Measurements from ENCODE around the gene LRRC63.

The LRRC63 gene

DNA sequence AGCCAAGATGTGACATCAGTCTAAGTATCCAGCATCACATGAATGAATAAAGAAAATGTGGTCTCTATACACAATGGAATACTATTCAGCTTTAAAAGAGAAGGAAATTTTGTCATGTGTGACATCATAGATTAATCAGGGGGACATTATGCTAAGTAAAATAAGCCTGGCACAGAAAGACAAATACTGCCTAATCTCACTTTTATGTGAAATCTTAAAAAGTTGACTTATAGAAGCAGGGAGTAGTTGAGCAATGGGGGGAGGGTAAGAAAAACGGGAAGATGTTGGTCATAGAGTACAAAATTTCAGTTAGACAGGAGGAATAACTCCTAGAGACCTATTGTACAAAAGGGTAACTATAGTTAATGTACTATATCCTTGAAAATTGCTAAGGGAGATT is 19.3 kb upstream of the LRRC63 start:
- DNase-seq (ENCODE audit: extremely low spot score), result no peak
- TF ChIP-seq ELF4 (IDR thresholded peaks at IDR 0.05) (no peak), ZNF384 (IDR thresholded peaks at IDR 0.05) (no peak), SP1 (IDR thresholded peaks at IDR 0.05) (no peak), HDGF (IDR thresholded peaks at IDR 0.05; ENCODE audit: borderline replicate concordance) (no peak), TARDBP (IDR thresholded peaks at IDR 0.05) (no peak), FOXK2 (IDR thresholded peaks at IDR 0.05) (no peak), CTBP1 (IDR thresholded peaks at IDR 0.05; ENCODE audit: borderline replicate concordance) (no peak), LEF1 (IDR thresholded peaks at IDR 0.05; ENCODE audit: borderline replicate concordance) (no peak), SUZ12 (IDR thresholded peaks at IDR 0.05) (no peak)
- TF ChIP-seq, protein P1, sequence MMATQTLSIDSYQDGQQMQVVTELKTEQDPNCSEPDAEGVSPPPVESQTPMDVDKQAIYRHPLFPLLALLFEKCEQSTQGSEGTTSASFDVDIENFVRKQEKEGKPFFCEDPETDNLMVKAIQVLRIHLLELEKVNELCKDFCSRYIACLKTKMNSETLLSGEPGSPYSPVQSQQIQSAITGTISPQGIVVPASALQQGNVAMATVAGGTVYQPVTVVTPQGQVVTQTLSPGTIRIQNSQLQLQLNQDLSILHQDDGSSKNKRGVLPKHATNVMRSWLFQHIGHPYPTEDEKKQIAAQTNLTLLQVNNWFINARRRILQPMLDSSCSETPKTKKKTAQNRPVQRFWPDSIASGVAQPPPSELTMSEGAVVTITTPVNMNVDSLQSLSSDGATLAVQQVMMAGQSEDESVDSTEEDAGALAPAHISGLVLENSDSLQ (IDR thresholded peaks at IDR 0.05), result no peak
- CTCF ChIA-PET, result no interaction called here
- POLR2A ChIA-PET, result no interaction called here

DNA sequence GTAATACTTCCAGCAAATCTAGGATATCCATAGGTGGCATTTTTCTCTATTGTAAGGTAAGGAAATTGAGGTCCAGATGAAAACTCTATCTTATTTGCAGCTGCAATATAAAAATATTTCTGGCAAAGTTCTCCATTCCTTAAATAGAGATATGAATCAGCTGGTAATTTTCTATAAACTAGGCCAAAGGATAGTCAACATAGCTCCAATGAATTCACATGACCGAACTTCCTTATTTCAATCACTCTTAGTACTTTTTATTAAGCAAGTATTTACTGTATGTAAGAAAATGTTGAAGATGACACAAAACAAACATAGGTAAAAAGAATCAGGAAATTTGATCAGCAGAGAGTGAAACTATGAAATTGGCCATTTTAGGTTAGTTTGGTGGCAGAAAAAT is 16.7 kb upstream of the LRRC63 start:
- TF ChIP-seq SUZ12 (IDR thresholded peaks at IDR 0.05) (no peak), TARDBP (IDR thresholded peaks at IDR 0.05) (no peak), LEF1 (IDR thresholded peaks at IDR 0.05; ENCODE audit: borderline replicate concordance) (no peak), BHLHE40 (IDR thresholded peaks at IDR 0.05; ENCODE audit: borderline replicate concordance) (no peak), HDGF (IDR thresholded peaks at IDR 0.05; ENCODE audit: borderline replicate concordance) (no peak), FOXA1 (IDR thresholded peaks at IDR 0.05) (no peak), ZNF384 (IDR thresholded peaks at IDR 0.05) (no peak), ARNT (IDR thresholded peaks at IDR 0.05) (no peak), FOXK2 (IDR thresholded peaks at IDR 0.05) (no peak), SP1 (IDR thresholded peaks at IDR 0.05) (no peak), NFRKB (IDR thresholded peaks at IDR 0.05) (no peak), CTBP1 (IDR thresholded peaks at IDR 0.05; ENCODE audit: borderline replicate concordance) (no peak), ELF4 (IDR thresholded peaks at IDR 0.05) (no peak)
- TF ChIP-seq, protein P1 (IDR thresholded peaks at IDR 0.05), result no peak
- CTCF ChIA-PET, result no interaction called here
- DNase-seq (ENCODE audit: extremely low spot score), result no peak
- POLR2A ChIA-PET, result no interaction called here

DNA sequence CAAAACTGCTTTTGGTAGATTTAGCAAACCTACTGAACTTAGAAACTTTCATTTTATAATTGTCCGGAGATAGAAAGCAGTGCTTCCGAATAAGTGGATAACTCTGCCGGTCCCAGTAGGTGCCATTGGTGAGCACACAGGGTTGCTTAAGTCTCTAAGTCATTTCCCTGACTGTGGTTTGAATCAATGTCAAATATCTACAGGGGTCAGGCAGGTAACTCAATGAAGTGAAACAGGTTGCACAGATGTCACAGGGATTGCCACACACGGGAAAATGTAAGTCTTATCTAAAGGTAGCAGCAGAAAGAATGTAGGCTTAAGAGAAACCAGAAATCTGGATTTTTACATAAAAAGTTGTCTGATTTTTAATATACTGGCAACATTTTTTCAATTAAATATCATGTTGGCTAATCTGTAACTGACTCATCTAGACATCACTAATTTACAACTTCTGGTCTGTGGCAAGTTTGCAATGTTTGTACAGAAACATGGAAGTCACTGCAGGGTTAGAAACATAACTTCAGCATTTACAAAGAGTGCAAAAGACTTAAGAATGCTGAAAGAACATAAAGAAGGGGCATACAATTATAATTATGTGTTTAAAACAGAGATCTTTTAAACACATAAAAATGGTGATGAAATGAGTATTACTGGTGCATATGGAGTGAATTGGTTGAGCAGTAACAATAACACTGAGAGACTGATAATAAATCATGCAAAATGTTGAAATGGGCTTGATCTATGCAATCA is 14.3 kb upstream of the LRRC63 start:
- CTCF ChIA-PET, result no interaction called here
- TF ChIP-seq ARNT (IDR thresholded peaks at IDR 0.05) (no peak), SP1 (IDR thresholded peaks at IDR 0.05) (no peak), NFRKB (IDR thresholded peaks at IDR 0.05) (no peak), ZNF384 (IDR thresholded peaks at IDR 0.05) (no peak), TARDBP (IDR thresholded peaks at IDR 0.05) (no peak), CTBP1 (IDR thresholded peaks at IDR 0.05; ENCODE audit: borderline replicate concordance) (no peak), LEF1 (IDR thresholded peaks at IDR 0.05; ENCODE audit: borderline replicate concordance) (no peak), FOXM1 (IDR thresholded peaks at IDR 0.05; ENCODE audit: borderline replicate concordance) (no peak), L3MBTL2 (conservative IDR thresholded peaks at IDR 0.05) (no peak)
- TF ChIP-seq, protein P1 (IDR thresholded peaks at IDR 0.05), result no peak
- POLR2A ChIA-PET, result no interaction called here
- DNase-seq (ENCODE audit: extremely low spot score), result no peak

DNA sequence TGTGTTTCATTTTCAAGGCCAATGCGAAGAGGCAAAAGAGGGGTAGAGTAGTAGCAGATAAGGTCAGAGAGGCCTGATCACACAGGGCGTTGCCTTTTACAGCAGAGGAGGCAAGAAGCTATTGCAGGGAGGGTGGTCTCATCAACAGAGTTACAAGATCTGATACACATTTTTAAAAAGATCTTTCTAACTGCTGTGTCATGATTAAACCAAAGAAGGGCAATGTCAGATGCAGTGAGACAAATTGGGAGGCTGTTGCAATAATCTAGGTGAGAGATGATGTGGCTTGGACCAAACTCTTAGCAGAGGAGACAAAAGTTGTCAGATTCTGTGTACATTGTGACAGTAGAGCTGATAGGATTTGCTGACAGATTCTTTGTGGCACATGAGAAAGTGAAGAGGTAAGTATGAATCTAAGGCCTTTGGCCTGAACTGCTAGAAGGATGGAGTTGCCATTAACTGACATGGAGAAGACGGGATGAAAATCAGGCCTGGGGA is 13.0 kb upstream of the LRRC63 start:
- DNase-seq (ENCODE audit: extremely low spot score), result no peak
- POLR2A ChIA-PET, result no interaction called here
- CTCF ChIA-PET, result no interaction called here
- TF ChIP-seq HDGF (IDR thresholded peaks at IDR 0.05; ENCODE audit: borderline replicate concordance) (no peak), FOXK2 (IDR thresholded peaks at IDR 0.05) (no peak), FOXM1 (IDR thresholded peaks at IDR 0.05; ENCODE audit: borderline replicate concordance) (no peak), ARNT (IDR thresholded peaks at IDR 0.05) (no peak), FOXA1 (IDR thresholded peaks at IDR 0.05) (no peak), BHLHE40 (IDR thresholded peaks at IDR 0.05; ENCODE audit: borderline replicate concordance) (no peak), CTBP1 (IDR thresholded peaks at IDR 0.05; ENCODE audit: borderline replicate concordance) (no peak), NFRKB (IDR thresholded peaks at IDR 0.05) (no peak), SUZ12 (IDR thresholded peaks at IDR 0.05) (no peak), ELF4 (IDR thresholded peaks at IDR 0.05) (no peak), LEF1 (IDR thresholded peaks at IDR 0.05; ENCODE audit: borderline replicate concordance) (no peak), TARDBP (IDR thresholded peaks at IDR 0.05) (no peak), SP1 (IDR thresholded peaks at IDR 0.05) (no peak), ZNF384 (IDR thresholded peaks at IDR 0.05) (no peak), L3MBTL2 (conservative IDR thresholded peaks at IDR 0.05) (no peak)
- TF ChIP-seq, protein P1 (IDR thresholded peaks at IDR 0.05), result no peak

DNA sequence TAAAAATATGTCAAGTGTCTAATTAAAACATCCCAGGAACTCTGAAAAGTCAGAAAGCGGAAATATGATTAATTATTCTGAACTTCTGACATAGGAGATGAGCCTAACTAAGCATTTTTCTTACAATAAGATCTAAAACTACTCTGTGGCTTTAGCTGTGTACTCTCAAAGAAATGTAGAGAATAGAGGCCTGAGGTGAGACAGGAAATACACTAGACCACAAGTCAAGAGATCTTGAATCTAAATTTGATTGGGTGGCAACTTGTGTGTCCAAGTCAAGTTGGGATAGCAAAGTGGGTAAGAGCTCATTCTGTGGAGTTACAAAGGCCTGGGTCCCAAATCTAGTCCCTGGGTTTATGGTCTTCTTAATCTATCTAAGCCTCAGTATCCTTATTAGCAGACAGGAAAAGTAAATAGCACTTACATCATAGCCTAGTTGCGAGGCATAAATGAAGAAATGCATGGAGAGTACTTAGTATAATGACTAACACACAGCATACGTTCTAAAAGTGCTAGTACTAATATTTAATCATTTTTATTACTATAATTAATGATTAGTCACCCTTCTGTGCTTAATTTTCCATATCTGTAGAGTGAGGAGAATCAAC is 9.4 kb upstream of the LRRC63 start:
- POLR2A ChIA-PET, result no interaction called here
- TF ChIP-seq BHLHE40 (IDR thresholded peaks at IDR 0.05; ENCODE audit: borderline replicate concordance), result no peak
- no peak for TF ChIP-seq HDGF (IDR thresholded peaks at IDR 0.05; ENCODE audit: borderline replicate concordance)
- TF ChIP-seq ZNF384 (IDR thresholded peaks at IDR 0.05), result no peak
- TF ChIP-seq SP1 (IDR thresholded peaks at IDR 0.05), result no peak
- no peak for TF ChIP-seq FOXM1 (IDR thresholded peaks at IDR 0.05; ENCODE audit: borderline replicate concordance)
- TF ChIP-seq FOXA1 (IDR thresholded peaks at IDR 0.05), result no peak
- TF ChIP-seq L3MBTL2 (conservative IDR thresholded peaks at IDR 0.05), result no peak
- TF ChIP-seq FOXK2 (IDR thresholded peaks at IDR 0.05), result no peak
- no peak for TF ChIP-seq SUZ12 (IDR thresholded peaks at IDR 0.05)
- no peak for TF ChIP-seq TARDBP (IDR thresholded peaks at IDR 0.05)

More for the DNA sequence above, 9.4 kb upstream of the LRRC63 start:
- no peak for DNase-seq (ENCODE audit: extremely low spot score)
- CTCF ChIA-PET, result interaction anchor here (0.6 to 0.8 kb wide), 2 partner anchors 60 to 87 kb away, joined by 3 to 4 read pairs; no protein-coding TSS in a partner anchor
